ENCODE measurements around the gene GATA2.

Gene GATA2

DNA sequence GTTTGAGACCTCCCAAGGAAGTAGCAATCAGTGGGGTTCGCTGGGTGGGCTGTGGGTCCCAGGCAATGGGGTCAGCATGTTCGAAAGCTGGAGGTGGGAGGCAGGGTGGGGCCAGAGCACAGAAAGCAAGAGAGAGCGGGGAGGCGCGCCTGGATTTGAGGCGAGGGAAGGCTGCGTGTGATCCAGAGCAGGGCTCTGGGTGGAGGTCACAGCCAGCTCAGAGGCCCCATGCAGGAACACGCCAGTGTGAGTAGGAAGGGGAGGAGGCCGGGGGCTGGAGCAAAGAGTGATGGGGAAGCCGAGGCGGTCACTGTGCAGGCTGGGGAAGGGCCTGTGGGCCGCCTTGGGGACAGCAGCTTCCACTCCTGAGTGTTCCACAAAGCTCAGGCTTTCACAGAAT, 35.1 kb downstream of the GATA2 start:
- peaks cover 50% of the 10 kb centered on the region for H3K27me3 ChIP-seq (ENCODE audit: control insufficient read depth, insufficient read depth, low read length)
- H3K36me3 ChIP-seq (ENCODE audit: insufficient read depth, low read length): no peaks in the 10 kb centered on the region
- no peak overlapping the region for H3K4me2 ChIP-seq (ENCODE audit: low read length)
- H3K9me3 ChIP-seq (replicated peaks; ENCODE audit: low read length): no peaks in the 10 kb centered on the region
- no peak overlapping the region for H3K9ac ChIP-seq (ENCODE audit: low read depth, low read length)
- H3K4me3 ChIP-seq (ENCODE audit: low read length): no peak overlapping the region
- H3K4me1 ChIP-seq (ENCODE audit: control insufficient read depth, insufficient read depth, low read length): no peaks in the 10 kb centered on the region

DNA sequence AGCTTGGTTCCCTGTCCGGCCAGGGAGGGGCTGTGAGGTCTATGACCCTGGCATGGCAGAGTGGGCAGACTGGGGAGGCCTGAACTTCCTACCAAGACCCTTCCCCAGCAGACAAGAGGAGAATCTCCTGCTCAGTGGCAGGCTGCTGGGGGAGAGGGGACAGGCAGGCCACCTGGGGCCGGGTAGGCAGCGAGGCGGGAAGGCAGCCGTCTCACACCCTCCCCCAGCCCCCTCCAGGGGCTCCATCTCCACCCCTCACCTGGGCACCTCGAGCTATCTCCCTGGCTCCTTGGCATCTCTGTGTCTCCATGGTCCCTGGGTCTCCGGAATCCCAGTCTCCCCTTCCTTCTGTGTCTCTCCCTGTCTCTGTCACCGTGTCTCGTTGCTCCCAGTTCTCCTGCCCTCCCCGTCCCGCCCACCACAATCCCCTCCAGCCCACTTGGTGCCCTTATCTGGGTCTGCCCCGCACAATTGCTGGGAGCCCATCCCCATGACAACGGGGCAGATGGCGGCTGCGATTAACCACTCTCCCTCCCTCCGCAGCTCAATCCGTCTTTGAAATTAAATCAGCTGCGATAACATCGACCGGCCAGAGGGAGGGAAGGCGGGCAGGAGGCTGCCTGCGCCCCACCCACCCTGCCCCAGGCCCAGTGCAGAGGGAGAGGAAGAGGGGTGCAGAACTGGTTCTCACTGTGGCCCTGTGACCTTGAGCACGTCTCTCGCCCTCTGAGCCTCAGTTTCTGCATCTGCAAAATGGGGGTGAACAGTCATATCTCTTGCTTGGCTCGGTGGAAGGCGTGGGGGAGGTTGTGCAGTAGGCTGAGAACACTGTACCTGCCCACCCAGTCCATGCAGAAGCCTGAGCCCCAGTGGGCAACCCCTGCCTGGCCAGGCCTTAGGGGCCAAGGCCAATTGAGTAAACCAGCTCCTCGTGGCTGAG, 36.0 kb downstream of the GATA2 start:
- no peaks in the 10 kb centered on the region for H3K36me3 ChIP-seq (ENCODE audit: insufficient read depth, low read length)
- H3K27me3 ChIP-seq (ENCODE audit: control insufficient read depth, insufficient read depth, low read length): peaks cover 54% of the 10 kb centered on the region
- no peaks in the 10 kb centered on the region for H3K9me3 ChIP-seq (replicated peaks; ENCODE audit: low read length)
- H3K9ac ChIP-seq (ENCODE audit: low read depth, low read length): no peak overlapping the region
- no peak overlapping the region for H3K4me2 ChIP-seq (ENCODE audit: low read length)
- H3K4me3 ChIP-seq (ENCODE audit: low read length): no peak overlapping the region
- H3K4me1 ChIP-seq (ENCODE audit: control insufficient read depth, insufficient read depth, low read length): no peaks in the 10 kb centered on the region

DNA sequence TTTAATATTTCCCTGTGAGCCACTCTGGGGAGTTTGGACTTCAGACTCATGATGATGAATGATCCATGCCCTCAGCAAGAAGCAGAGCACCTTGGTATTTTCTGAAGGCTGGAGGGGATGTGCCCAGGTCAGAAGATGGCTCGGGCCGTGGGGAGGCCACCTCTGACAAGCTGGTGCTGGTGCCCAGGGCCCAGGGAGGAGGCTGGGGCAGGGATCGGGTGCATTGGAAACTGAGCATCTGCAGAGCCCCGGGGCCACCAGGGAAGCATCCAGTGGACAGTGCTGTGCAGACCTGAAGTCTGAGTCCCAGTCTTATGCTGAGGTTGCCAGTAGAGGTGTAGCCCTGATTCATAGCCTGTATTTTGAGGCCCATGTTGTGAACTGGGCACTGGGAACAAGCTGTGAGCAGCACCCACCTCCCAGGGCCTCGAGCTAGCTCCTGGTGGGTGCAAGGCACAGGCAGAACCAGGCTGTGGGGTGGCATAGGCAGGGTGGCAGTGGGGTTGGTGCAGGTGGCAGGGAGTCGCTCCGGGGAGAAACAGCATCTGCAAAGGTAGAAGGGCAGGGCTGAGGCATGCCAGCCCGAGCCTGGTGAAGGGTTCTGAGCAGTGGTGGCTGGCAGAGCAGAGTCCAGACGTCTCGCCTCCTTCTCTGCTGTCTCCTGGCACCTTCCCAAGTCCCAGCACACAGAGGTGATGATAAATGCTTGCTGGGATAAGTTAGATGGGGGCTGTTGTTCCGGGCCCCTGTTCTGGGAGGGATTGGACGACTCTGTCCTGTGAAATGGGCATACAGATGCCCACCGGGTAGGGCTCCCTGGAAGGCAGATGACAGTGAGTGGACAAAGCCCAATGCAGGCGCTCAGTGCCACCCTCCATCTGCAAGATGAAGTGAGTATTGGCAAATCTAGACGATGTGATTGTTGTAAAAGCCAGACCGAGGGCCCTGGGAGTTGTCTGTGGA, 36.9 kb downstream of the GATA2 start:
- H3K27me3 ChIP-seq (ENCODE audit: control insufficient read depth, insufficient read depth, low read length): peaks cover 64% of the 10 kb centered on the region
- H3K4me2 ChIP-seq (ENCODE audit: low read length): no peak overlapping the region
- no peak overlapping the region for H3K4me3 ChIP-seq (ENCODE audit: low read length)
- no peak overlapping the region for H3K9ac ChIP-seq (ENCODE audit: low read depth, low read length)
- H3K36me3 ChIP-seq (ENCODE audit: insufficient read depth, low read length): no peaks in the 10 kb centered on the region
- H3K4me1 ChIP-seq (ENCODE audit: control insufficient read depth, insufficient read depth, low read length): no peaks in the 10 kb centered on the region
- no peaks in the 10 kb centered on the region for H3K9me3 ChIP-seq (replicated peaks; ENCODE audit: low read length)

DNA sequence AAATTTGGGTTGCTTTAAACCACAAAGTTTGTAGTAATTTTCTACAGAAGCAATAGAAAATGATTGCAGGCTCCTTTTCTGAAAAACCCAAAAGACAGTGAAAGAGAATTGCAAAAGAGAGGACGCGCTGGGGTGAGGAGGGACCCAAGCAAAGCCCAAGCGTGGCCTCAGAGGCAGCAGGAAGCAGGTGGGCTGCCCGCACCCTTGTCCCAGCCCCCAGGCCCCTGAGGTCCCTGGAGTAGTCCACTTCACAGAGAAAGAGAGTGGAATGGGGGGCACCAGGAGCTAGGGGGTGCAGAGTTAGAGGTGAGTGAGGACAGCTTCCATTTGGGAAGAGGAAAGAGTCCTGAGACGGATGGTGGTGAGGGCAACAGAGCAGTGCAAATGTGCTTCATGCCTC, 37.9 kb downstream of the GATA2 start:
- Histone ChIP-seq H3K27me3 (ENCODE audit: control insufficient read depth, insufficient read depth, low read length) (peaks cover 70% of the 10 kb centered on the region), H3K4me3 (ENCODE audit: low read length) (no peak overlapping the region), H3K4me2 (ENCODE audit: low read length) (no peak overlapping the region), H3K9ac (ENCODE audit: low read depth, low read length) (no peak overlapping the region), H3K36me3 (ENCODE audit: insufficient read depth, low read length) (no peaks in the 10 kb centered on the region), H3K4me1 (ENCODE audit: control insufficient read depth, insufficient read depth, low read length) (no peaks in the 10 kb centered on the region), H3K9me3 (replicated peaks; ENCODE audit: low read length) (no peaks in the 10 kb centered on the region)

DNA sequence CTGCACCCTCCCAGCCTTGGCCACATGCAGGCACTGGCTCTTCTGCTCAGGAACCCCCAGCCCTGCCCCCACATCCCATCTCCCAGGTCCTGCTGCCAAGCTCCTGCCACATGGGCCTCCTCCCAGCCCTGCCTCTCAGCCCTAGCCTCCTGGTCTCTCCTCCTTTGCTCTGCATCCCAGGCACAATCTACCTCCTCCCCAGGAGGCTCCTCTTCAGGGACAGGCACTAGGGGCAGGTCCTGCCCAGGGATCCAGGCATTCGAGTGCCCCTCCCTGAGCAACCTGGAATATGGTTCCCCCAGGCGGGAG, 38.7 kb downstream of the GATA2 start:
- no peak overlapping the region for H3K4me2 ChIP-seq (ENCODE audit: low read length)
- no peaks in the 10 kb centered on the region for H3K4me1 ChIP-seq (ENCODE audit: control insufficient read depth, insufficient read depth, low read length)
- H3K9me3 ChIP-seq (replicated peaks; ENCODE audit: low read length): no peaks in the 10 kb centered on the region
- H3K9ac ChIP-seq (ENCODE audit: low read depth, low read length): no peak overlapping the region
- H3K27me3 ChIP-seq (ENCODE audit: control insufficient read depth, insufficient read depth, low read length): peaks cover 69% of the 10 kb centered on the region
- H3K36me3 ChIP-seq (ENCODE audit: insufficient read depth, low read length): no peaks in the 10 kb centered on the region
- H3K4me3 ChIP-seq (ENCODE audit: low read length): no peak overlapping the region

DNA sequence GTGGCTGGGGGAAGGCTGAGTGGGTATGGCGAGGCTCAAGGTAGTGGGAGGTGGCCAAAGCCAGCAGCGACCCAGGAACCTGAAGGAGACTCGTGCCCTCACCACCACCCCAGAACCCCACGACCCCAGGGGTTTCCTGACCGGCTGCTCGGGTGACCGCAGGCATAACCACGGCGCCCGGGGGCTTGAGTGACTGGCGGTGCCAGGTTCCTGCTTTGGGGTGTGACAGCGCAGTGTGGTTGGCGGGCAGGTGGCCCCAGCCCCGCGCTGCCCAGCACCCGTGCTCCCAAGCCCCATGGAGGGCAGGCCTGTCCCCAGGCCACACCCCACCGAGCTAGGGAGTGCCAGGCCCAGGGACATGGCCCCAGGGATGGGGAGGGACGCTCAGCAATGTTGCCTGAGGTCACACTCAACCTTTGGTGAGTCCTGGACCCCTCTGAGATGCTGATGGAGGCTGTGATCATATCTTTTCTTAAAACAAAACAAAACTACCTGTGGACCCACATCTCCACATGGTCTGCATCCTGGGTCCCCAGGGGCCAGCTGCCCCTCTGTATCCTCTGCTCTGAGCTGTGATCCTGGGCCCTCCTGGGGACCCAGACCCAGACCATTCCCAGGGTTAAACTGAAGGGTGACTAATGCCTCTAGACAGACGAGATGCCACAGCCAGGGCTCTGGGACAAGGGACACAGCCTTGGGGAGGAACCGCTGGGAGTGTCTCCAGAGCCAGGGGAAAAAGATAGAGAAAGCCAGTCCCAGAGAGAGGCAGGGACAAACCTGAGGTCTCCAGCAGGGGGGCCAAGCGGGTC, 39.3 kb downstream of the GATA2 start:
- H3K27me3 ChIP-seq (ENCODE audit: control insufficient read depth, insufficient read depth, low read length): peaks cover 63% of the 10 kb centered on the region
- H3K4me2 ChIP-seq (ENCODE audit: low read length): no peak overlapping the region
- H3K4me3 ChIP-seq (ENCODE audit: low read length): no peak overlapping the region
- no peaks in the 10 kb centered on the region for H3K9me3 ChIP-seq (replicated peaks; ENCODE audit: low read length)
- no peak overlapping the region for H3K9ac ChIP-seq (ENCODE audit: low read depth, low read length)
- H3K36me3 ChIP-seq (ENCODE audit: insufficient read depth, low read length): no peaks in the 10 kb centered on the region
- no peaks in the 10 kb centered on the region for H3K4me1 ChIP-seq (ENCODE audit: control insufficient read depth, insufficient read depth, low read length)

DNA sequence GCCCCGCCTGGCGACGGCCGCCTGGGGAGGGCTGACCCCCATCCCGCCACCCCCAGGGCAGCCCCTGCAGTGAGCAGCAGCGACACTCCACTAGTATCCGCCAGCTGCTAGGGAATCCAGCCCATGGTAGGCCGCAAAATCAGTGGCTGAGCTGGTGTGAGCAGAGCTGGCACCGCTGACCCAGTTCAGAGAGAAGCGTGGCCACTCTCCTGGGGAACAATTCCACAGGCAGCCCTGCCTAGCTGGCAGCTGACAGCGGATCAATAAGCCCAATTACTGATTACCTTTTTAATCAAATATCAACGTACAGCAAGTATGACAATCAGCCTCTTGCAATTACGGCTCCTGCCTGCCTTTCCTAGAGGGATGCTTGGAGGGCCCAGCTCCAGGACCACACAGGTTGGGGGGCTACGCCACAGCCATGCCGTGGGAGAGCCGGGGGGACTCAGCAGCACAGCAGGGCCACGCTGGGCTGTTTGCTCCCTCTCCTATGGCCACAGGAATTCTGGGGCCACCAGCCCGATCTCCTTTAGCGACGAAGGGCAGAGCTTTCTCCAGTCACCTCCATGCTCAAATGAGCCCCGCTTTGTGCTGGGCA, 40.2 kb downstream of the GATA2 start:
- Histone ChIP-seq H3K27me3 (ENCODE audit: control insufficient read depth, insufficient read depth, low read length) (peaks cover 64% of the 10 kb centered on the region), H3K4me2 (ENCODE audit: low read length) (no peak overlapping the region), H3K36me3 (ENCODE audit: insufficient read depth, low read length) (no peaks in the 10 kb centered on the region), H3K9ac (ENCODE audit: low read depth, low read length) (no peak overlapping the region), H3K4me1 (ENCODE audit: control insufficient read depth, insufficient read depth, low read length) (no peaks in the 10 kb centered on the region), H3K4me3 (ENCODE audit: low read length) (no peak overlapping the region), H3K9me3 (replicated peaks; ENCODE audit: low read length) (no peaks in the 10 kb centered on the region)

DNA sequence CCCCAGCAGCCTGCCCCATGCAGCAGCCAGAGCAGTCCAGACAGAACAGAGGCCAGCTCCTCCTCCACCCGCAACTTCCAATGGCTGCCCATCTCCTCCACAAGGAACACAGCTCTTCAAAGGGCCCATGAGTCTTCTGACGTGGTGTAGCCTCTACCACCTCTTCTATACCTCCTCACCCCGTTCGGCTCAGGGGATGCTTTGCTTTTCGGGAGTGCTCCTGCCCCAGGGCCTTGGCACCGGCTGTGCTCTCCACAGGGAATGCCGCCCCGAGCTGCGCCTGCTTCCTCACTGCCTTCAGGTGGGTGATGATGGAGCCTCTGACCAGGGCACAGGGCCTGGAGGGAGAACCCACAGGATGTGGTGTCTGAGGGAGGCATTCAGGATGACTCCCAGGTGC, 40.9 kb downstream of the GATA2 start:
- H3K4me1 ChIP-seq (ENCODE audit: control insufficient read depth, insufficient read depth, low read length): no peaks in the 10 kb centered on the region
- H3K4me3 ChIP-seq (ENCODE audit: low read length): no peak overlapping the region
- no peaks in the 10 kb centered on the region for H3K9me3 ChIP-seq (replicated peaks; ENCODE audit: low read length)
- H3K9ac ChIP-seq (ENCODE audit: low read depth, low read length): no peak overlapping the region
- peaks cover 71% of the 10 kb centered on the region for H3K27me3 ChIP-seq (ENCODE audit: control insufficient read depth, insufficient read depth, low read length)
- no peak overlapping the region for H3K4me2 ChIP-seq (ENCODE audit: low read length)
- no peaks in the 10 kb centered on the region for H3K36me3 ChIP-seq (ENCODE audit: insufficient read depth, low read length)

DNA sequence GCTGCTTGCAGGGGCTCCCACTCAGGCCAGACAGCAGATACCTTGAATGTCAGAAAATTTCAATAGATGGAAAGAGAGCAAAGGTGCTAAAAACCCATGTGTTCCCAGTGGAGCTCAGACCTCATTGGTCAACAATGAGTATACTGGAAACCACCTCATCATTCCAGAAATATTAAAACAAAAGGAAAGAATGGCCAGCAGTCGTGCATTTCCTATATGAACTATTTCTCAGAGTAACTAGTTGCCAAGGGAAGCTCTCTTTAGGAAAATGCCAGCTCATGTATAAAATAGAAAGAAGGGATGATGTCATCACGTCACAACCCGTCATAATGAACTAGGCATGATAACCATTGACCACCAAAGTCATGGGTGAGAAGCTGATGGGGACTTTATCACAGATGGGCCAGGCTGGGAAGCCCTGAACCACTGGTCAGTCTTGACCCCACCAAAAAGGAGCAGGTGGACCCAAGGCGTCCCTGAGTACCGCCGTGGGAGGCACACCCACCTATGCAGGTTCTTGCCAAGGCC, 43.8 kb downstream of the GATA2 start:
- no peaks in the 10 kb centered on the region for H3K9me3 ChIP-seq (replicated peaks; ENCODE audit: low read length)
- H3K27me3 ChIP-seq (ENCODE audit: control insufficient read depth, insufficient read depth, low read length): peaks cover 56% of the 10 kb centered on the region
- H3K36me3 ChIP-seq (ENCODE audit: insufficient read depth, low read length): no peaks in the 10 kb centered on the region
- H3K4me1 ChIP-seq (ENCODE audit: control insufficient read depth, insufficient read depth, low read length): no peaks in the 10 kb centered on the region
- H3K4me2 ChIP-seq (ENCODE audit: low read length): no peak overlapping the region
- no peak overlapping the region for H3K9ac ChIP-seq (ENCODE audit: low read depth, low read length)
- no peak overlapping the region for H3K4me3 ChIP-seq (ENCODE audit: low read length)

DNA sequence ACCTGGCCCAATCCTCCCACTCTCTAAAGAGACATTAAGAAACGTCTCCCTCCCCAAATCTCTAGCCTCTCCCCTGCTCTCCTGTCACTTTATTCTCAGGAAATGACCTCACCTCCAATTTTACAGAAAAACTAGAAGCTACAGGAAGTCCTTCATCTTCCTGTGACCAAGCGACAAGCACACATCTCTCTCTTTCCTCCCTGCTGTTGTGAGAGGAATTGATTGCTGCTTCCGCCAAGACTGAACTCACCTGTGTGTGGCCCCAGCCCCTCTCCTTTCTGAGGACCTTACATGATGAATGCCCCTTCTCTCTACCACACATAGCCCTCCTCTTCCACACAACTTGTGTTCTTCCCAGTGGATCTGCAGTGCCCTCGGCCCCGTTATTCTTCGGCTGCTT, 44.5 kb downstream of the GATA2 start:
- Histone ChIP-seq H3K9me3 (replicated peaks; ENCODE audit: low read length) (no peaks in the 10 kb centered on the region), H3K9ac (ENCODE audit: low read depth, low read length) (no peak overlapping the region), H3K27me3 (ENCODE audit: control insufficient read depth, insufficient read depth, low read length) (peaks cover 58% of the 10 kb centered on the region), H3K4me2 (ENCODE audit: low read length) (no peak overlapping the region), H3K36me3 (ENCODE audit: insufficient read depth, low read length) (no peaks in the 10 kb centered on the region), H3K4me3 (ENCODE audit: low read length) (no peak overlapping the region), H3K4me1 (ENCODE audit: control insufficient read depth, insufficient read depth, low read length) (no peaks in the 10 kb centered on the region)

Data from skeletal muscle satellite cell (primary cell).